H1 (cell line): Measurements from ENCODE around the gene MRPL55. TPM values are rescaled to one million over a fixed set of nuclear protein-coding genes. Genes with fewer than 3 reads are reported as not detected.

Experiments
- ATF2 ChIP-seq: IDR thresholded peaks from 2 replicates; pipeline ENCODE4 v1.6.1; 2012; ENCODE audit warnings: low read length, inconsistent platforms
- CEBPB ChIP-seq: IDR thresholded peaks from 2 replicates; pipeline ENCODE4 v1.6.1; 2012; ENCODE audit warnings: low read depth, low read length
- CTCF ChIP-seq, 3 experiments: IDR thresholded peaks; 1 replicate in 2 of 3; 2 replicates in 1 of 3; pipeline versions ENCODE4 v1.5.1 to v1.6.1; 2011; ENCODE audit warnings: low read length in 3 of 3, mild to moderate bottlenecking in 3 of 3, inconsistent platforms in 2 of 3, low read depth in 1 of 3, moderate library complexity in 1 of 3; ENCODE audit not compliant: insufficient read depth in 1 of 3; ENCODE audit errors: control extremely low read depth in 1 of 3
- E2F6 ChIP-seq: IDR thresholded peaks from 2 replicates; pipeline ENCODE4 v1.6.1; 2012; ENCODE audit warnings: inconsistent platforms
- EZH2 ChIP-seq: fragments of 200-600 bp; sonication (generic); IDR thresholded peaks from 2 replicates; pipeline ENCODE4 v1.7.1; 2012; ENCODE audit warnings: low read depth, mild to moderate bottlenecking, moderate library complexity, low read length, inconsistent platforms; ENCODE audit not compliant: severe bottlenecking
- GTF2F1 ChIP-seq: IDR thresholded peaks from 2 replicates; pipeline ENCODE4 v1.6.1; 2012; ENCODE audit warnings: low read depth, low read length, improper control_type of control experiment, borderline replicate concordance
- RFX5 ChIP-seq: IDR thresholded peaks from 2 replicates; pipeline ENCODE4 v1.6.1; 2011; ENCODE audit warnings: low read depth, low read length, improper control_type of control experiment, borderline replicate concordance
- SAP30 ChIP-seq: fragments of 300-600 bp; sonication (generic); IDR thresholded peaks from 2 replicates; pipeline ENCODE4 v1.7.1; 2012; ENCODE audit warnings: low read length, moderate library complexity, mild to moderate bottlenecking, inconsistent platforms; ENCODE audit not compliant: insufficient read depth, insufficient replicate concordance
- SP4 ChIP-seq: IDR thresholded peaks from 2 replicates; pipeline ENCODE4 v1.6.1; 2012; ENCODE audit warnings: low read length, inconsistent platforms
- SRF ChIP-seq: IDR thresholded peaks from 2 replicates; pipeline ENCODE4 v1.6.1; 2011; ENCODE audit warnings: mild to moderate bottlenecking, low read depth, low read length, moderate library complexity
- polyA plus RNA-seq, 7 experiments: library from polyadenylated mRNA; depleted of rRNA in 3 of 7; stranded (reverse) in 5 of 7; unstranded in 2 of 7; fragments of >200 nt in 5 of 7; fragments of 200-250 nt in 2 of 7; gene quantifications; 1 replicate in 5 of 7; 2 replicates in 1 of 7; 4 replicates in 1 of 7; pipeline versions ENCODE4 v1.2.1 to v1.2.3, GENCODE V29; 2011 to 2013; ENCODE audit warnings: missing spikeins in 2 of 7, mixed read lengths in 2 of 7
- total RNA-seq: library from RNA; stranded (reverse); fragmentation: NEBNext Ultra II Directional; extraction: Animal tissue kit (Norgen Biotek cat#: 25700); gene quantifications from 2 replicates; pipeline ENCODE4 v1.2.1, GENCODE V29; 2021

MRPL55 gene
- total and polyA plus RNA-seq, 2 of the 8 experiments (the other 6 are each of a cell fraction or from before 2014, with no cell fraction given): 59.0 to 244 TPM

GRCh38 chr1:228139931-228140723 lies 31.0 kb upstream of the MRPL55 start, which contains the start of gene GUK1 (continued):
- TF ChIP-seq SAP30 (no peak), GTF2F1 (no peak), ATF2 (no peak), RFX5 (no peak), CTCF (IDR thresholded peaks at IDR 0.05; ENCODE audit: control extremely low read depth in 1 of 3, insufficient read depth in 1 of 3, low read depth in 1 of 3, low read length in 3 of 3) (peak in 1 of 3 experiments; percentile 17; a peak in 2 of 4 replicates), EZH2 (no peak), CEBPB (no peak), E2F6 (no peak), SRF (peak; percentile 65), SP4 (peak; percentile 87)
